HL-60/S4 treated with phorbol 12-myristate 13-acetate at 8.2 ng/mL for 4 days and 3 days (cell line): ENCODE results near the gene FGGY.

Source experiments
- in situ Hi-C: fragments of 300-500 bp; cut with MboI; formaldehyde crosslinking; loops from 2 replicates; pipeline ENCODE4 v1.15.0; 2022; ENCODE audit warnings: low sequenced_read_pairs

Gene FGGY

GRCh38 chr1:59500950-59501742 is 204.3 kb downstream of the FGGY start:
- in situ Hi-C loops = no loop called here

- in situ Hi-C loops = no loop called here
These were observed 205.3 kb downstream of the FGGY start for GRCh38 chr1:59502009-59502691.

- in situ Hi-C loops = no loop called here
These were observed 207.4 kb downstream of the FGGY start for GRCh38 chr1:59504276-59504675.

- in situ Hi-C loops = no loop called here
These were observed 208.7 kb downstream of the FGGY start for GRCh38 chr1:59505596-59506028.

- in situ Hi-C loops = no loop called here
These were observed 210.1 kb downstream of the FGGY start for GRCh38 chr1:59506952-59507351.

- in situ Hi-C loops = no loop called here
These were observed 212.5 kb downstream of the FGGY start for GRCh38 chr1:59509341-59509875.

GRCh38 chr1:59510249-59510648 is 213.4 kb downstream of the FGGY start:
- in situ Hi-C loops = no loop called here

- in situ Hi-C loops = no loop called here
These were observed 214.9 kb downstream of the FGGY start for GRCh38 chr1:59511476-59512465.

GRCh38 chr1:59512702-59513101 is 215.8 kb downstream of the FGGY start:
- in situ Hi-C loops = no loop called here

GRCh38 chr1:59514061-59514909 is 217.4 kb downstream of the FGGY start:
- in situ Hi-C loops = no loop called here

GRCh38 chr1:59516881-59517280 is 220.0 kb downstream of the FGGY start:
- in situ Hi-C loops = no loop called here

GRCh38 chr1:59520194-59520593 is 223.3 kb downstream of the FGGY start:
- in situ Hi-C loops = no loop called here

GRCh38 chr1:59520827-59521418 is 224.0 kb downstream of the FGGY start:
- in situ Hi-C loops = no loop called here

GRCh38 chr1:59521456-59521855 is 224.6 kb downstream of the FGGY start:
- in situ Hi-C loops = no loop called here

- in situ Hi-C loops = no loop called here
These were observed 226.1 kb downstream of the FGGY start for GRCh38 chr1:59522925-59523505.

- in situ Hi-C loops = no loop called here
These were observed 227.0 kb downstream of the FGGY start for GRCh38 chr1:59523745-59524450.

- in situ Hi-C loops = no loop called here
These were observed 229.3 kb downstream of the FGGY start for GRCh38 chr1:59526240-59526639.

- in situ Hi-C loops = no loop called here
These were observed 231.6 kb downstream of the FGGY start for GRCh38 chr1:59528471-59528870.

- in situ Hi-C loops = no loop called here
These were observed 232.0 kb downstream of the FGGY start for GRCh38 chr1:59528900-59529299.
